ENCODE results near the gene SCMH1.
"Not testable (repeated sequence)": the region's sequence is repeated elsewhere in the genome, so short reads cannot be mapped to it uniquely, and the experiment has no call there.

The SCMH1 gene

DNA sequence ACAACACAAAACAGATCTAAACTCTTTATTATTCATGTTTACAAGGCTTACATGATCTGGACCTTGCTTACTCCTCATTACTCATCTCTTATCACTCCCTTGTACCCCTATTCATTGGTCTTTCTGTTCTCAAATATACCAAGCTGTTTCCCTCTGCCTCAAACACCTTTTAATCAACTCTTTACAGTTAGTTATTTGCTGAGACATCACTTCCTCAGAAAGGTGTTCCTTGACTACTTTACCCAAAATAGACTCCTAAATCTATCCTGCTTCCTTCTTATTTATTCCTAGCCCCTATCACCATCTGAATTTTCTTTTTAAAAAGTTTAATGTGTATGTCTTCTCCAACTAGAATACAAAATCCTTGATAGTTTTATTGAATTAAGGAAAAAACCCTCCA is 120.0 kb downstream of the SCMH1 start:
- H3K4me3 ChIP-seq (ENCODE audit: low read length), result no peak overlapping the region
- TF ChIP-seq, protein P1, sequence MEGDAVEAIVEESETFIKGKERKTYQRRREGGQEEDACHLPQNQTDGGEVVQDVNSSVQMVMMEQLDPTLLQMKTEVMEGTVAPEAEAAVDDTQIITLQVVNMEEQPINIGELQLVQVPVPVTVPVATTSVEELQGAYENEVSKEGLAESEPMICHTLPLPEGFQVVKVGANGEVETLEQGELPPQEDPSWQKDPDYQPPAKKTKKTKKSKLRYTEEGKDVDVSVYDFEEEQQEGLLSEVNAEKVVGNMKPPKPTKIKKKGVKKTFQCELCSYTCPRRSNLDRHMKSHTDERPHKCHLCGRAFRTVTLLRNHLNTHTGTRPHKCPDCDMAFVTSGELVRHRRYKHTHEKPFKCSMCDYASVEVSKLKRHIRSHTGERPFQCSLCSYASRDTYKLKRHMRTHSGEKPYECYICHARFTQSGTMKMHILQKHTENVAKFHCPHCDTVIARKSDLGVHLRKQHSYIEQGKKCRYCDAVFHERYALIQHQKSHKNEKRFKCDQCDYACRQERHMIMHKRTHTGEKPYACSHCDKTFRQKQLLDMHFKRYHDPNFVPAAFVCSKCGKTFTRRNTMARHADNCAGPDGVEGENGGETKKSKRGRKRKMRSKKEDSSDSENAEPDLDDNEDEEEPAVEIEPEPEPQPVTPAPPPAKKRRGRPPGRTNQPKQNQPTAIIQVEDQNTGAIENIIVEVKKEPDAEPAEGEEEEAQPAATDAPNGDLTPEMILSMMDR (IDR thresholded peaks at IDR 0.05; ENCODE audit: insufficient read depth, low read depth, low read length, missing control alignments), result no peak
- no peak for DNase-seq (ENCODE audit: low read depth)

DNA sequence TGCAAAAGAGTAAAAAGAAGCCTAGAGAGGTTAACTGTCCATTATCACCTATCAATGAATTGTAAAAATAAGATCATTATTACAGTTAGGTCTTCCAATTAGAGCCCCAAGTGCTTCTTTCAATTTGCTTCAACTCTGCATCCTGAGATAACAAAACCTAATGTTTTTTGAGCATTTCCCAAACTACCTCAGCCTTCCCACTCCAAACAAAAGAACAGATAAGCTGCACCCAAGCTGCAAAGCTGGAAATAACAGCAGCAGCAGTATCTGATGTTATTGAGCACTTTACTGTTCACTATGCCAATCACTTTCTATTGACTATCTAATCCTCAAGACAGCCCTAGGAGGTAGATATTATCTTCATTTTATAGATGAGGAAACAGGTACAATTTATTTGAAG is 123.5 kb downstream of the SCMH1 start:
- no peak for DNase-seq (ENCODE audit: low read depth)
- TF ChIP-seq, protein P1 (IDR thresholded peaks at IDR 0.05; ENCODE audit: insufficient read depth, low read depth, low read length, missing control alignments), result no peak
- H3K4me3 ChIP-seq (ENCODE audit: low read length), result no peak overlapping the region

DNA sequence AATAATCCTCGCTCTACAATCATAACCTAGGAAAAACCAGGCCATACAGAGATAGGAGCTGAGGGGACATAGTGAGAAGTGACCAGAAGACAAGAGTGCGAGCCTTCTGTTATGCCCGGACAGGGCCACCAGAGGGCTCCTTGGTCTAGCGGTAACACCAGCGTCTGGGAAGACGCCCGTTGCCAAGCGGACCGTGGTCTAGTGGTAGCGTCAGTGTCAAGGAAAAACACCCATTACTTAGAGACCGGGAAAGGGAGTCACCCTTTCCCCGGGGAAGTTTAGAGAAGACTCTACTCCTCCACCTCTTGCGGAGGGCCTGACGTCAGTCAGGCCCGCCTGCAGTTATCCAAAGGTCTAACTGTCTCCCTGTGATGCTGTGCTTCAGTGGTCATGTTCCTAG is 124.9 kb downstream of the SCMH1 start:
- not testable (repeated sequence) for H3K4me3 ChIP-seq (ENCODE audit: low read length); DNase-seq (ENCODE audit: low read depth)

DNA sequence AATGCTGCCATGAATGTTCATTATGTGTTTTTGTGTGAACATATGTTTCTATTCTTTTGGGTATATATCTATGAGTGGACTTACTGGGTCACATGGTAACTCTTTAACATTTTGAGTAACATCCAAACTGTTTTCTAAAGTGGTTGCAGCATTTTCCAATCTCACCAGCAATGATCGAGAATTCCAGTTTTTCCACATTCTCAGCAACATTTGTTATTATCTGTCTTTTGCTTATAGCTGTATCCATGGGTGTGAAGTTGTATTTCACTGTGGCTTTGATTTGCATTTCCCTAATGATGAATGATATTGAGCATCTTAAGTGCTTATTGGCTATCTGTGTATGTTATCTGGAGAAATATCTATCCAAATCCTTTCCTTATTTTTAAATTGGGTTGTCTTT is 131.4 kb downstream of the SCMH1 start:
- no peak for DNase-seq (ENCODE audit: low read depth)
- H3K4me3 ChIP-seq (ENCODE audit: low read length), result no peak overlapping the region
- TF ChIP-seq, protein P1 (IDR thresholded peaks at IDR 0.05; ENCODE audit: insufficient read depth, low read depth, low read length, missing control alignments), result no peak

DNA sequence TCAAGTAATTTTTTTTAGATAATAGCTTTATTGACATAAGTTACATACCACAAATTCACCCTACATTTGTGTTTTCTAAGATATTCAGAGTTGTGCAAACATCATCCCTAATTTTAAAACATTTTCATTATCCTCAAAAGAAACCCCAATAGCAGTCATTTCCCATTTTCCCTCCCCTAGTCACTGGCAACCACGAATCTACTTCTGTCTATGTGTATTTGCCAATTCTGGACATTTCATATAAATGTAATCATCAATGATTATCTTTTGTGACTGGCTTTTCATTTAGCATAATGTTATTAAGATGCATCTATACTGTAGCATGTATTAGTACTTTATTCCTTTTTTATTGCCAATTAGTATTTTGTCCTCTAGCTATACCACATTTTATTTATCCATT is 131.8 kb downstream of the SCMH1 start:
- DNase-seq (ENCODE audit: low read depth), result no peak
- TF ChIP-seq, protein P1 (IDR thresholded peaks at IDR 0.05; ENCODE audit: insufficient read depth, low read depth, low read length, missing control alignments), result no peak
- no peak overlapping the region for H3K4me3 ChIP-seq (ENCODE audit: low read length)

DNA sequence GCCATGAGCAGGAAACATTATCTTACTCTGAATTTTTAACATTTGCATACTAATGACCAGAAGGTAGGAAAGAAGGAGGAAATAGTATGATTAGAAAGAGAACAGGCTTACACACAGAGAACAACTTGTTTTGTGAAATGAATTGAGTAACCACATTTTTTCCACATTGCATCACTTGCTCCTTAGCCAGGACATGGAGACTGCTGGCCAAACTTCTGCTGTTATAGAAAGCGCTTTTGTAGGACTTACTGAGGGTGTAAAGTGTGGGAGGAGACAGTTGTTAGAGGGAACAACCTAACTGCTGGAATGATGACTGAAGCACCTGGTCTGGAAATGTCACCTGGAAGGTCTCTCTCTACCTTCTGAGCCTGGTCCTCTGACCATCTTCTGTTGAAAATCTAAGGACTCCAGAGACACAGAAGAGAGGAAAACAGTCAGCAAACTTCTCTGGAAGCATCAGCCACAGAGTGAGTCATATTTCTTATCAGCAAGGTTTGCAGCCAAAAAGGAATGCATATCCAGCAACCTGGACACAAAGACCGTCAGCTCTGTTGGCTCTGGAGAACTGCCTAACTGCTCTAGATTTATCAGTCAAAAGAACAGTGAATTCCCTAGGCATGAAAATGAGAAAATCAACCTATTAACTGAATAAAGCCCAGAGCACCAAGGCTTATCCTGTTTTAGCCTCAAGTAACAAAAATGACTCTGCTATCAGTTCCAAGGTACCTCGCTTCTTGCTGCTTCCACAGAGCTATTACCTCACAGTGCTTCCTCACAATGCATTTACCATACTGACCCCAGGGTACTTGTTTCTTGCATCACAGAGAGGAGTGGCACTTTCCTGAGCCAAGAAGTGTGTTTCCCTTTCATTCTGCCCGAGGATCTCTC is 132.6 kb downstream of the SCMH1 start:
- DNase-seq (ENCODE audit: low read depth), result peak; percentile 94
- TF ChIP-seq, protein P1 (IDR thresholded peaks at IDR 0.05; ENCODE audit: insufficient read depth, low read depth, low read length, missing control alignments), result no peak

DNA sequence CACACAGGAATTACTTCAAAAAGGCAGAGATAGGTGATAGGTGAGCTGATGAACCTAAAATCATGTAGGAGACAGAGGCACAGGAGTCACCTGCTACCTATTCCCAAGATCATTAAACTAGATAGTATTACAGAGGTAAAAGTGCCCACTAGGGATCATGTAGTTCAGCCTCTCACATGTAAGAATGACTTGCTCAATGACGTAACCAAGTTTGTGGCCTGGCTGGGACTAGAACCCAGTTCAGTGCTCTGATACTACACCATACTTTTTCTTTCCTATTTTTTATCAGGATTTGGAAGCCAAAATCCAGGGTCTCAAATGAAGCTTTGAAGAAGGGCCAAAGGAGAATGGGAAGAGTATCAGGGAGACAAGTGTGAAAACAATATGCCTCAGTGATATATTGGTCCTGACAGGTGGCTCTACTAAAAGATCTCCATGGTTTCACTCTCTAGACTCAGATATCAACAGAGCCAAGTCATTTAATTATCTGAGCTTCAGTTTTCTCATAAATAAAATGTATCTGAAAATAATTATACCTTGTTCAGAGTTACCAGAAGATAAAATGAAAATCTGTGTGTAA is 133.3 kb downstream of the SCMH1 start:
- TF ChIP-seq, protein P1 (IDR thresholded peaks at IDR 0.05; ENCODE audit: insufficient read depth, low read depth, low read length, missing control alignments), result no peak
- DNase-seq (ENCODE audit: low read depth), result peak; percentile 22
- no peak overlapping the region for H3K4me3 ChIP-seq (ENCODE audit: low read length)

More for the DNA sequence above, 132.6 kb downstream of the SCMH1 start:
- H3K4me3 ChIP-seq (ENCODE audit: low read length), result no peak overlapping the region
